T-helper 2 cell treated with Interferon-gamma antibody and Interleukin-4, amounts not matched to agents 100 ng/mL and 5 ng/mL, for 36 hours (primary cell): ENCODE results near the gene BATF3. TPM values are rescaled to one million over a fixed set of nuclear protein-coding genes. Genes with fewer than 3 reads are reported as not detected.

Experiments
- intact Hi-C: fragments of 100-400 bp; cut with micrococcal nuclease; formaldehyde crosslinking; loops from one replicate; pipeline ENCODE4 v1.15.1; 2023
- total RNA-seq: library from RNA; stranded (reverse); gene quantifications from 2 replicates; pipeline ENCODE4 v1.2.3, GENCODE V29; 2022

BATF3 gene
- total RNA-seq, 1 donor from 2014 or later = 35.3 TPM

DNA sequence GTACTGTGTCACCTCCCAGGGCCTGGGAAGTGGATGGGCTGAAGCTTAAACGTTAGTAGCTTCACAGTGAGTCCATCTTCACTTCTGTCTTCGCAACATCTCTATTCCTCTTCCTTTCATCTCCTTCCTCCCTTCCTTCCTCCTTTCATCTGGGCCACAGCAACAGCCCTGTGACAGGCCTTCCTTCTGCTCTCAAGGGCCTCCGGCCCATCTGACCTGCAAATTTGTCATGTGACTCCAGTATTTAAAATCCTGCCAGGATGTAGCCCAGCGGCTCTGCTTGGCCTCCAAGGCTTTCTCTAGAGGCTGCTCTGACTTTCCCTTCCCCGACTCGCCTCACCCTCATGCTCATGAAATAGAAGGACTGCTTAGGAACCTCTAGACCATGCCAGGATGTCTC is 10.9 kb upstream of the BATF3 start:
- intact Hi-C loops = no loop called here

DNA sequence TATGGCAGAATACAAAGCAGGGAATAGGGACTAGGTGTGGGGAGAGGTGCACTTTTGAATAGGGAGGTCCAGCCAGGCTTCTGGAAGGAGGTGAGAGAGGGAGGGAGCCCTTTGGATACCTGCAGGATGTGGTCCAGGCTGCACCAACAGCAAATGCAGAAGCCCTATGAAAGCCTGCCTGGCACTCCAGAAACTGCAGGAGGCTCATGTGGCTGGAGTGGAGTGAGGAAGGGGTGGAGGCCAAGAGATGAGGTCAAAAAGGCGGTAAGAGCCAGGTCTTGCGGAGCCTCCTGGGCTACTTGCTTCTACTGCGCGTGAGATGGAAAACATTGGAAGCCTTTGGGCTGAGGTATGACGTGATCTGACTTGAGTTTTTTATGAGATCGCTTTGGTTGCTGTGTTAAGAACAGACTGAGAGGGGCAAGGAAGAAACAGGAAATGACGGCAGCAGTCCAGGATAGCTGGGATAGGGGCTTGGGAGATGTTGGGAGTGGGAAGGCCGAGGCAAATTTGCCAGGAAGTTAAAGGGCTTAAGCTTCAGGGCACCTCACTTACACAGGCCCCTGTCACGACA is 4.4 kb upstream of the BATF3 start:
- intact Hi-C loops = loop anchor here (5.0 kb wide), 1 partner anchor 48 kb away; no protein-coding TSS in a partner anchor

DNA sequence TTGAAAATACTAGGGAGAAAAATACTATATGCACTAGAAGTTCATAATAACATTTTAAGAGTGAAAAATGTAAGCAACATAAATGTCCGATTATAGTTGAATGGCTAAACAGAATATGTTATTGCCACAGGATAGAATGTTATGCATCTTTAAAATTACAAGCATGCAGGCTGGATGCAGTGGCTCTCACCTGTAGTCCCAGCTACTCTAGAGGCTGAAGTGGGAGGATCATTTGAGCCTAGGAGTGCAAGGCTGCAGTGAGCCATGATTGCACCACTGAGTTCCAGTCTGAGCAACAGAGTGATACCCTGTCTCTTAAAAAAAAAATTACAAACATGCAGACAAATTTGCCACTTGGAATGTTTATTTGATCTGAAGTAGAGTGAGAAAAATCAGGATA is 3.0 kb upstream of the BATF3 start:
- intact Hi-C loops = loop anchor here (5.0 kb wide), 1 partner anchor 50 kb away; no protein-coding TSS in a partner anchor

DNA sequence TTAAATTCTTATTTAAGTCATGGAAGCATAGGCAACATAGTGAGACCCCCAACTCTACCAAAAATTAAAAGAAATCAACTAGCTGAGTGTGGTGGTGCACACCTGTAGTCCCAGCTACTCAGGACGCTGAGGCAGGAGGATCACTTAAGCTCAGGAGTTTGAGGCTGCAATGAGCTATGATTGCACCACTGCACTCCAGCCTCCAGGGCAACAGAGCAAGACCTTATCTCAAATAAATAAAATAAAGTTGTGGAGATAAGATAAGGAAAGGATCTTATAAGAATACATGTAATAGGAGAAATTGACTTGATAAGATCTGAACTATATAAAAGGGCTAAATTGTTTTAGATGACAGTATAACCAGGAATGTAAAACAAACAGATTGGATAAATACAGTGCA is 2.3 kb upstream of the BATF3 start:
- intact Hi-C loops = loop anchor here (2.0 to 5.0 kb wide), 2 partner anchors 19 to 50 kb away; no protein-coding TSS in a partner anchor

DNA sequence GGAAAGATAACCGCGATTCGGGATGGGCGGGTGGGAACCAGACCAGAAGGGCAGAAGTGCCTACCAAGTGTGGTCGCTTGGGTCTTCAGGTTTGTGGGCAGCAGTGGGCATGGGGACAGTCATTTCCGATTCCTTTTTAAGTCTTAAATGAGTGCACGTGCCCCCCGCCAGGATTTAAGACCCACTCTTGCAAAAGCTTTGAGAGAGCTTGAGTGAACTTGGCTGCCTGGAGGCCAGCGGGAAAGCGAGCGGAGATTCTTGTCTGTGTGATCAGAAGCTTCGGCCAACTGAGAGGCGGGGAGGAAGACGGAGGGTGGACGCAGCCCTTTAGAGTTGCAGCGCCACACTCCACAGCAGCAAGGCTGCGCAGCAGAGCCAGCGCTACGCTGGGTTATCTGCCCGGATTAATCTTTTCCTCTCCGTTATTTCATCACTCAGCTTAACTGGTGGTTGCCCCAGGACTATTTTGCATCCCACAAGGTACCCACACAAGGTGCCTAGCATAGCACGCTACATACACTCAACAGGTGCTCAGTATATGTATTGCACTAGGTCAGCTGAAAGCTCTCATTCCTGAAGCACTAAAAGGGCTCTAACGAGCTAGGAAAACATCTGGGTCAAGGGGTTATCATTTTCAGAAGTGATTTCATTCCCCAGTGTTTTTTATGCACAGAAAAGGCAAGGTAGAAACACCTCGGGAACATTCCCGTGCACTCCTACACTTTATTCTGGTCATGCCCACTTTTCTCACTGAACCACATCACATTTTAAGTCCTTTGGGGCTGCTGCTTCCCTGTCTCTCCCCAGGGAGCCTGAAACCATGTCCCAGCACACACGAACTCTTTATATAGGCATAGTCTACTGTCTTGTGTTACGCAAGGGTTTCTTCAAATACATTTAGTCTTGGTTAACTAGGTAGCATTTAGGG is 1.5 kb upstream of the BATF3 start:
- intact Hi-C loops = loop anchor here (2.0 to 5.0 kb wide), 2 partner anchors 20 to 51 kb away; no protein-coding TSS in a partner anchor

DNA sequence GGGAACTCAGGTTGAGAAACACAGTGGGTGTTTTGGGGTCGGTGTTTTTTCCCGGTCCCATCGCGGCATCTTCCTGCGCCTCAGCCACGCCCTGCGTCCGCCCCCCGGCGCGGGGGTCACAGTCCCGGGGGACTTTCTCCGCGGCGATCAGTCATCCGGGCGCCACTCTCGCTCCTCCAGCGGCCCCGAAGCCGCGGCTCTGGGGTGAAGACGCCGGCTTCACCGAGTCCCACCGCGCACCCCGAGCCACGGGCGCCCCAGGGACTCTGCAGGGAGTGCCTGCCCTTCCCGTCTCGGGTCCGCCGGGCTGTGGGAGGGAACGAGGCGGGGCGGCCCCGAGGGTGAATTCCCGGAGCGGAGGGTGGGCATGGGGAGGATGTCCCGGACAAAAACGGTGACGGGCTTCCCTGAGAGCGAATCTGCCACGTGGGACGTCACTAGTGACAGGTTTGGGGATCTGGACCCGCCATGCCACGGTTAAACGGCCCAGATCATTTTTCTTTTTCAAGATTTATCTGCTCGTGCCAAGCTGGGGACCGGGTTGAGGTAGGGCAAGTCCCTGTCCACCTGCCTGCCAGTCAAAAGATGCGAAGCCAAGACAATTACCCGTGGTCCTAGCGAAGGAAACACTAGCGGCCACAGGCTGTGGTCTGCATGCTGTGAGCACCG is 717 bp upstream of the BATF3 start:
- intact Hi-C loops = loop anchor here (2.0 to 5.0 kb wide), 2 partner anchors 20 to 52 kb away; no protein-coding TSS in a partner anchor

DNA sequence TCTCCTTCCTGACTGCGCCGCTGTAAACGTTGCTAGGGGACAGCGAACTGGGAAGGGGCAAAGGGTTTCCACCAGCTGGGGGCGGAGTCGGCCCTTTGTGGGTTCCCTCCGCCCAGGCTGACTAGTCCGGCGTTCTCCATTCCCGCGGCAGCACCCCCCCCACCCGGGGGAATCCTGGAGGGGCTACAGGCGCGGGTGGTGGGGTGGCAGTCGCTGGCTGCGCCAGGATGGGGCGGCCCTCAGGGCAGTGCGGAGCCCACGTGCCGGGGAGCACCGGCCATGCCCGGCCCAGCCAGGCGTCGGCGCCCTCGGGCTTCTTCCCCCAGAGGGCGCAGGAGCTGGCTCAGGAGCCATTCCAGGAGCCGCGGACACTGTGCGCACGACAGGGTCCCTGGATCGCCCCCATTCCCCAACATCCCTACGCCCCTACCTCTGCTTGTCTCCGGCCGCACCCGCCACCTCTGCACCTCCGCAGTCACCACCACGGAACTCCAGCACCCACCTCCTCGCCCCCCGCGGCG is 476 bp downstream of the BATF3 start:
- intact Hi-C loops = loop anchor here (1.0 to 2.0 kb wide), 4 partner anchors 34 to 160 kb away; partner anchors contain the start of genes ATF3 and FLVCR1

DNA sequence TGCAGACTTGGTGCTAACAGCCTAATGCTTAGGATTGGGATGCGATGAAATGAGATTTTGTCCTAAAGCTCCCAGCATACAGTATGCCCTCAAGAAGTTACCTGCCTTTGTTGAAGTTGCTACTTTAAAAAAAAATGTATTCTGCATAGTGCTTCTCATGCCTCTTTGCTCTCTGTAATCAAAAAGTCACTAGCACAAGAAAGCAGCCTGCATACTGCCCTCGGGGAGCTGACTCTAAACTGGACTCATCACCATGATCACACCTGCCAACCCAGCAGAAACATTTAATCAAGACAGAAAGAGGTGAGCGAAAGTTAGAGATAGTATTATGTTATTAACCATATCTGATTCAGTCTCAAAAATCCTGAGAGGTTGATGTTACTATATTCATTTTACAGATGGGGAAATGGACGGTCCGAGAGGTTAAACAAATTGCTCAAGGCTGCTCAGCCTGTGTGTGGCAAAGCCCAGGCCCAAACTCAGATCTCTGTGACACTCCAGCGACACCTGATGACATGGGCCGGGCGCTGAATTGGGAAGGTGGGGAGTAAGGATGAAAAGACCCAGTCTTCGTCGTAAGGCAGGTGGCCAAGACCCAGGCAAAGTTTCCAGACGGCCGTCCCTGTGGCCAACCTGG is 1.1 kb downstream of the BATF3 start:
- intact Hi-C loops = loop anchor here (1.0 to 2.0 kb wide), 4 partner anchors 33 to 160 kb away; partner anchors contain the start of genes ATF3 and FLVCR1

DNA sequence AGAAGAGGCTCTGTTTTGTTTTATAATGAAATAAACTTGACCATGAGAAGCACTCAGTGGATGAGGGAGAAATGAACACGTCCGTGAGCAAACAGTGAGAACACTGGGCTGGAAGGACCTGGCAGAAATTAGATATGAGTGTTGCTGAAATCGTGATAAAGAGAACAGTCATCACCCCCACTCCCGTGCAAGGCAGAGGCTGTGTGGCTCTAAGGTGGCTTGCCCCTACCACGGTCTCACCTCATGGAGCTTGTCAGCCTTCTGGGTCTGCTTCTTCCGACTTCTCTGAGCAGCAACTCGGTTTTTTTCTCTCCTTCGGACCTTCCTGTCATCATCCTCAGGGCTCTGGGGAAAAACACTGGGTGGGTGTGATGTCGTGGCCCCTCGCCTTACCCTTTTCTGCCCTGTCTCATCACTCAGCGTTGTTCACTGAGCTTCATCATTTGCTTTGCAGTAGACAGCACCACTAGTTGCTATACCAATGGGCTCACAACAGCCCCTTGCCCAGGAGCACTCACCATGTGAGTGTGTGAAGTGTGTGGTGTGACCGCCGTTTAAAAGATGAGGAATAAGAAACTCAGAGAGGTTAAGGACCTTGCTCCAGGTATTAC is 2.8 kb downstream of the BATF3 start:
- intact Hi-C loops = no loop called here

DNA sequence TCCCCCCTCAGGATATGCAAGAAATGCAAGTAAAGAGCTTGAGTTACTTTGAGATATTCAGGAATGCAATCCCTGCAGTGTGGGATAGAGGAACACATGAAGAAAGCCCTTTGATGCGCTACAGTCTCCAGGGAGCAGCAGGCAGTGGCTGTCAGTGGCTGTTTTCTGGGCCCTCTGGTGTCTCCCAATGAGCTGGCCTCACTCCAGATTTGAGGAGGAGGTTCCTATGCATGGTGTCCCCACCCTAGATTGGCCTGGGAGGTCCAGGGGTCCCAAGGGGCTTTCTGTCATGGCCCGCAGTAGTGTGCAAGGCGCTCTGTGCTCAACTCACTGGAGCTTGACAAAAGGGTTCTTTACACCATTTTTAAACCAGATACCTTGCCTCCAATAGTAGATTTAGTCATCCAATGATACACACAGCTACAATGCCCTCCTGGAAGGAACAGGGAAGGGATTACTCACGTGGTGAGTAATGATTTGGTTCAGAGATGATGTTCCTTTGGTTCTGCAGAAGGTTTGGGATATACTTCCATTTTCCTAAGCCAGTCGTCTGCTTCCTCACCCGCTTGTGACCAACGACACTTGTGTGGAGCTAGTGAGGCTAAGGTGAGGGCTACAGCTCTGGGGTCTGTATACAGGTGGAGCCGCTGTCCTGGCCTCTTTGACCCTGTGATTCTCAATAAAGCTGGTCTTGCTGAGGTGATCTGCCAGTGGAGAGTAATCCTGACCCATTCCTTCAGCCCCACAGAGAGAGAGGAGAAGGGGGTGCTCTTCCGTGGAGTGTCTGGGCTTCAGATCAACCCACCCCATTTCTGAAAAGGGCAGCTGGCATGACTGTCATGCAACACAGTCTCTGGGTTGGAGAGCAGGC is 6.6 kb downstream of the BATF3 start:
- intact Hi-C loops = no loop called here

DNA sequence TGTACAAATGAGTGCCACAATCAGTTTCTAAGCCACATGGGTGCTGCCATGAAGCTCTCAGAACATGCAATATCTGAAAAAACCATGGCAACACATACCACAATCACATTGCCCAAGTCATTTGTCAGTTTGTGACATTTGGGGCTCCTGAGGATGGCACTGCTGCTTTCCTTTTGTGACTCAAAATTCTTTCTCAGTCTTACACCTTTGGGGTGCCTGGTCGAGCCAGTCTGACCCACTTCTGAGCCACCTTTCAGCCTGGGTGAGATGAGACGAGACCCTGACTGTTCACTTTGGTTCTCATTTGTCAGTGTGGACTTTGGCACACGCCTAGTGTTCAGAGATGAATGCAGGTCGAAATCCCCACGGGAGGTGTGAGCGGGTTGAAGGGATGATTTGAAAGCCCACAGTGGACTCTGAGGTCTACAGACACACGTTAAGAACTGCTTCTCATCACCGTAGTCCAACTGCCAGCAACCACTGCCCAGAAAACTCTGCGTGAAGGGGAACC is 8.0 kb downstream of the BATF3 start:
- intact Hi-C loops = no loop called here

DNA sequence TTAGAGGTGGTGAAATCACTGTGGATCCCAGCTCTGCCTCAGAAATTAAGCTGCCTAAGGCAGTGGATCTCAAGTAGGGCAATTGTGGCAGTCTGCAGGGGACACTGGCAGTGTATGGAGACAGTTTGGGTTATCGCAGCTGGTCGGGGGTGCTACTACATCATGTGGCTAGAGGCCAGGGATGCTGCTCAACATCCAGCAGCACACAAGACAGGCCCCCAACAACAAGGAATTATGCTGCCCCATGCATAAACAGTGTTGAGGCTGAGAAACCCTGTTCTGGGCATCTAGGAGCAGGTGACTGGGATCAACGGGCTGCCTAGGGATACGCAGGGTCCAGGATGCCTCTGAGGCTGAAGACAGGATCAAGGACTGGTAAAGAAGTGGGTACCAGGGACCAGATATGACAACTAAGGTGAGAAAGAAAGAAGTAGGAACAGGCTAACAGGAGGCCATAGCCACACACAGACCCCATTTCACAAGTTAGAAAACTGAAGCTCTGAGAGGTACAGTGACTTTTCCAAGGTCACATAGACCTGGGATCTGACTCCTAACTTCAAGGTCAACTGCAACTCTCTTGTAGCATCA is 8.7 kb downstream of the BATF3 start:
- intact Hi-C loops = no loop called here

DNA sequence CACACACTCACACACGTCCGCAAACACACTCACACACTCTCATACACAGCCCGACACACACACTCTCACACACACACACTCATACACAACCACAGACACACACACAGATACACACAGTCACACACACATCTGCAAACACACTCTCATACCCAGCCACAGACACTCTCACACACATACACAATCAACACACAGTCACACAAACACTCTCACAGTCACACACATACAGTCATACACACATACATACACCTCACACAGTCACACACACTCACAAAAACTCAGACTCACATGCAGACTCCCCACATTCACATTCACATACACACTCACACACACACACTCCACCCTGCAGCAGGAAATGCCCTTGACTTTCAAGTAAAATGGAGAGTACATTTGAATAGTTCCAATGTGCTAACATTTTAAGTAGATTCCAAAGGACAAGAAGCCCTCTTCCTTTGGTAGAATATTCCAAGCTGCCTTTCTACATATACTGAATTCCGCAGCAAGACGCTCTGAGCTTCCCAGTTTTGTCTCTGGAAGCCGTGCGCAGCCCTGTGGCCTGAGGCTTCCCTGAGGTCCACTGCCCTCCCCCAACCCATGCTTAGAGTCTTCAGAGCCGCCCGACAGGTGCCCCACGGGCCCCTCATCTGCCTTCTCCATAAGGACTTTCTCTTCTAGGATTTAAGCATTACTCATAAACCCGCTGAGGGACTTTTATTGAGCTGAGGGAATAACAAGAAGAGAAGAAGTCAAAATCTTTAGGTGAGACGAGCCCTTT is 9.7 kb downstream of the BATF3 start:
- intact Hi-C loops = no loop called here

DNA sequence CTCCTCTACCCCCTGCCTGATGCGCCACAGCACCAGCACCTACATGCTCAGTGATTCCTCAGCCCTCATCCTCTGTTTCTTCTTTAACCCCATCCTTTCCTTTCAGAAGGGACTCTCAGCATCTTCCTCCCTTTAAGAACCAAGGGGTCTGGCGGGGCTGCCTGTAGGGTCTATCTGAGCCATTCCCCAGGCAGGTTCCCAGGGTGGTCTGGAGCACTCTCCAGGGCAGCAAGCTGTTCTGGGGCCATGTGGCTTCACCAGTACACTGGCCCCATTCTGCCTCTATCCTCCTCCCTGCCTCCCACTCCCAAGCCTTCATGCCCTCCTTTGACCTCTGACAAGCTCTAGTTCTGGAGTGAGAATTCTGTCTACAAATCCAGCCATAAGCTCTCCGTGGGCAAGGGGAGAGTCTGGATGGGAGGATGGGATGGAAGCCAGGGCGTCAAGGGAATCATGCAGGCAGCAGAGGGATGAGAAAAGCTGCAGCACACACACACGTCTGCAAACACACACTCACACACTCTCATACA is 10.4 kb downstream of the BATF3 start:
- intact Hi-C loops = no loop called here

DNA sequence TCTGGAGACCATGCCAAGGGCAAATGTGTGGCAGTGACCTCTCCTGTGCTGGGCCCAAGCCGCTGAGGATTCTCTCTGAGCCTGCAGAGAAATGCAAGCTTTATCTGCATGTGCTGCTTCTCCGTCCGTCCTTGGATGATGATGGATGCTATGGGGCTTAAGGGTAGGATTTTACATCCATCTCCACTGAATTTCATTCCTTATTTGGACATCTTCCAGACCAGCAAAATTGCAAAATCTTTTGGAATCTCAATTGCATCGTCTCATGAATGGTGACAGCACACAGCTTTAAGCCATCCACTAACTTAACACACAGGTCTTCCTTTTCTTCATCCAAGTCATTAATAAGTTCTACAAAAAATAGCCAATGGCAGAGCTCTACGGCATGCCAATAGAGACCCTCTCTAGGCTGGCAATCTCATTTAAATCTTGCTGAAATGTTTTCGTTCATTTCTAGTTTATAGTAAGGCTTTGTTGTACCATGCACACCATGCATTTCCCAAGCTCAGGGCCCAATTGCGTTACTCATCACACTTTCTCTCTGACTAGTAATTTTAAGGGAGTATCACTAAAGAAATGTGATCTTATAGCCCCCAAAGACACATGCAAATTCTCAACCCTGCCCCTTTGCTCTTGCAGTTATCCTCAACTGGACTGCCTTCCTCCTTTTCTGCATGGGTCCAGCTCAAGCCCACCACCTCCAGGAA is 11.1 kb downstream of the BATF3 start:
- intact Hi-C loops = no loop called here

DNA sequence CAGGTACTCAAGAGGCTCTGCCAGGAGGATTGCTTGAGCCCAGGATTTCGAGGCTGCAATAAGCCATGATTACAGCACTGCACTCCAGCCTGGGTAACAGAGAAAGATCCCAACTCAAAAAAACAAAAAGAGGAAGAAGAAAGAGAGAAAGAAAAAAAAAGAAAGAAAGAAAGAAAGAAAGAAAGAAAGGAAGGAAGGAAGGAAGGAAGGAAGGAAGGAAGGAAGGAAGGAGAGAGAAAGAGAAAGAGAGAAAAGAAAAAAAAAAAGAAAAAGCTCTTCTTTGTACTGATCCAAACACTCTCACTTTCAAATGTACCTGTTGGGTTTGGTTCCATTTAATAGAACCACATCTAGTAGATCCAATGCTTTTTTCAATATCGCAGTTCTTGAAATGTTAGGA is 11.8 kb downstream of the BATF3 start:
- intact Hi-C loops = no loop called here

DNA sequence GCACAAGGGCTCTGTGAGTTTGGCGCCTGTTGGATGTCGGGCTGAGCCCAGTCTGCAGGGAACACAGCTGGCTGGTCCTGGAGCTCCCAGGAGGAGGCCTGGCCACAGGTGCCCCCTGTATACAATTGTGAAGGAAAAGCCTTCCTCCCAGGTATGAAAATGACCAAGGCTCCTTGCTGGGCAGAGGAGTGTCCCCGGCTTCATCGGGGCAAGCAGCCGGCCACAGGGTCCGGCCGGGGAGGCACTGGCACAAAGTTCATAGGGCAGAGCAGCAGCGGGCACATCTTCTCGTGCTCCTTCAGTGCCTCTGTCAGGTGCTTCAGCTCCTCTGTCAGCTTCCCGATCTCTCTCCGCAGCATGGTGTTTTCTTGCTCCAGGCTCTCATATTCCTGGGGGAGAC is 13.0 kb downstream of the BATF3 start:
- intact Hi-C loops = no loop called here
